ENCODE measurements around the gene HDAC4. TPM values are rescaled to one million over a fixed set of nuclear protein-coding genes. Genes with fewer than 3 reads are reported as not detected.

Gene HDAC4
- total and polyA plus RNA-seq, 7 donors, result 7.9 to 329 (median 129) TPM

GRCh38 chr2:239082425-239082824 lies 318.4 kb downstream of the HDAC4 start:
- Histone ChIP-seq H3K27ac (peak overlapping the region; percentile 46), H3K36me3 (ENCODE audit: insufficient read depth in 1 of 2, low read depth in 1 of 2) (peaks cover 0 to 88% of the 10 kb centered on the region in 2 donors)
- ATAC-seq, result peak; percentile 18 to 39 (median 24)

GRCh38 chr2:239081622-239082021 lies 319.2 kb downstream of the HDAC4 start:
- intact Hi-C loops (cut with DNase I), result no loop called here
- DNase-seq, result no peak
- ATAC-seq, result no peak
- H3K9me3 ChIP-seq, result no peaks in the 10 kb centered on the region
- WGBS, 3 donors, result 79 to 85% (median 80%) methylated on average over 18 of the region's 18 CpGs
- no peaks in the 10 kb centered on the region for H3K4me1 ChIP-seq
- TF ChIP-seq CTCF (IDR thresholded peaks at IDR 0.05), result no peak
- H3K36me3 ChIP-seq (ENCODE audit: insufficient read depth in 1 of 2, low read depth in 1 of 2), result peaks cover 0 to 86% of the 10 kb centered on the region in 2 donors
- H3K27me3 ChIP-seq (ENCODE audit: insufficient read depth in 3 of 3, low read length in 2 of 3), result no peaks in the 10 kb centered on the region
- no peak overlapping the region for H3K4me3 ChIP-seq
- no peak overlapping the region for H3K27ac ChIP-seq

More at GRCh38 chr2:239082425-239082824, 318.4 kb downstream of the HDAC4 start:
- WGBS, 3 donors, result 66 to 78% (median 76%) methylated on average over 14 of the region's 14 CpGs
- H3K27me3 ChIP-seq (ENCODE audit: insufficient read depth in 3 of 3, low read length in 2 of 3), result no peaks in the 10 kb centered on the region
- H3K4me3 ChIP-seq, result no peak overlapping the region
- DNase-seq, result peak in 1 of 2 donors; percentile 12
- no peak for TF ChIP-seq CTCF (IDR thresholded peaks at IDR 0.05)
- H3K4me1 ChIP-seq, result no peaks in the 10 kb centered on the region
- intact Hi-C loops (cut with DNase I), result no loop called here
- no peaks in the 10 kb centered on the region for H3K9me3 ChIP-seq

- H3K27me3 ChIP-seq (ENCODE audit: insufficient read depth in 3 of 3, low read length in 2 of 3), result no peaks in the 10 kb centered on the region
- peaks cover 0 to 82% of the 10 kb centered on the region in 2 donors for H3K36me3 ChIP-seq (ENCODE audit: insufficient read depth in 1 of 2, low read depth in 1 of 2)
Measured at GRCh38 chr2:239081046-239081445, 319.8 kb downstream of the HDAC4 start.

GRCh38 chr2:239079671-239080294 lies 321.0 kb downstream of the HDAC4 start:
- DNase-seq (no peak), ATAC-seq (no peak)
- intact Hi-C loops (cut with DNase I), result no loop called here
- WGBS, 3 donors, result 87 to 93% (median 90%) methylated on average over 16 of the region's 16 CpGs
- Histone ChIP-seq H3K4me1 (no peaks in the 10 kb centered on the region), H3K9me3 (no peaks in the 10 kb centered on the region), H3K36me3 (ENCODE audit: insufficient read depth in 1 of 2, low read depth in 1 of 2) (peaks cover 0 to 89% of the 10 kb centered on the region in 2 donors), H3K27ac (no peak overlapping the region), H3K4me3 (no peak overlapping the region), H3K27me3 (ENCODE audit: insufficient read depth in 3 of 3, low read length in 2 of 3) (no peaks in the 10 kb centered on the region)
- no peak for TF ChIP-seq CTCF (IDR thresholded peaks at IDR 0.05)

More at GRCh38 chr2:239081046-239081445, 319.8 kb downstream of the HDAC4 start:
- intact Hi-C loops (cut with DNase I), result no loop called here
- 91 to 94% (median 91%) methylated on average over 19 of the region's 19 CpGs for WGBS, 3 donors
- TF ChIP-seq CTCF (IDR thresholded peaks at IDR 0.05), result no peak
- H3K27ac ChIP-seq, result no peak overlapping the region
- no peak overlapping the region for H3K4me3 ChIP-seq
- H3K4me1 ChIP-seq, result no peaks in the 10 kb centered on the region
- DNase-seq (no peak), ATAC-seq (no peak)
- no peaks in the 10 kb centered on the region for H3K9me3 ChIP-seq

All from psoas muscle (tissue), 8 donors.